Endodermal cell (in vitro differentiated cells): ENCODE measurements around the gene OR5B2. TPM values are rescaled to one million over a fixed set of nuclear protein-coding genes. Genes with fewer than 3 reads are reported as not detected.

Experiments used
- DNase-seq: peaks from one replicate; pipeline ENCODE4 v3.0.0-alpha.2; 2017
- H3K27ac ChIP-seq: 2 replicates; pipeline ENCODE4 v1.5.1; 2013; ENCODE audit warnings: mild to moderate bottlenecking, low read depth, low read length, moderate library complexity
- H3K27me3 ChIP-seq: 2 replicates; pipeline ENCODE4 v1.6.1; 2013; ENCODE audit warnings: mild to moderate bottlenecking, low read length, moderate library complexity; ENCODE audit not compliant: insufficient read depth, control insufficient read depth, poor library complexity, severe bottlenecking
- H3K36me3 ChIP-seq: 2 replicates; pipeline ENCODE4 v1.7.0; 2013; ENCODE audit warnings: mild to moderate bottlenecking, low read length, moderate library complexity; ENCODE audit not compliant: control insufficient read depth, insufficient read depth
- H3K4me1 ChIP-seq: one replicate; pipeline ENCODE4 v1.7.0; 2013; ENCODE audit warnings: low read length; ENCODE audit not compliant: control insufficient read depth, insufficient read depth
- H3K4me3 ChIP-seq: 2 replicates; pipeline ENCODE4 v1.5.1; 2013; ENCODE audit warnings: mild to moderate bottlenecking, low read length, moderate library complexity
- H3K9ac ChIP-seq: 2 replicates; pipeline ENCODE4 v1.6.1; 2013; ENCODE audit warnings: mild to moderate bottlenecking, low read length, moderate library complexity; ENCODE audit not compliant: poor library complexity, severe bottlenecking; ENCODE audit errors: extremely low read depth
- H3K9me3 ChIP-seq: 2 replicates; pipeline ENCODE4 v1.6.1; 2013; ENCODE audit warnings: mild to moderate bottlenecking, low read length, moderate library complexity; ENCODE audit not compliant: control insufficient read depth
- H3K27ac Mint-ChIP-seq: 2 replicates; pipeline ENCODE4 v1.8.0; 2020; ENCODE audit warnings: mixed read lengths
- H3K27me3 Mint-ChIP-seq: 2 replicates; pipeline ENCODE4 v1.8.0; 2021; ENCODE audit warnings: mild to moderate bottlenecking, mixed read lengths; ENCODE audit not compliant: insufficient read depth
- H3K36me3 Mint-ChIP-seq: 2 replicates; pipeline ENCODE4 v1.8.0; 2020; ENCODE audit warnings: low read depth, mixed read lengths
- H3K4me1 Mint-ChIP-seq: 2 replicates; pipeline ENCODE4 v1.8.0; 2020; ENCODE audit warnings: mixed read lengths
- H3K4me3 Mint-ChIP-seq: 2 replicates; pipeline ENCODE4 v1.8.0; 2020; ENCODE audit warnings: mild to moderate bottlenecking, moderate library complexity, mixed read lengths
- H3K9me3 Mint-ChIP-seq: 2 replicates; pipeline ENCODE4 v1.8.0; 2020; ENCODE audit warnings: mild to moderate bottlenecking, mixed read lengths
- CTCF ChIP-seq: fragments of 200-600 bp; sonication (generic); conservative IDR thresholded peaks from 2 replicates; pipeline ENCODE4 v1.5.0; 2021; ENCODE audit warnings: antibody characterized with exemption, mild to moderate bottlenecking
- WGBS, 2 experiments: methylation state at CpG; one replicate each; pipeline versions ENCODE4 v1.1.5 to v1.1.7; 2013; ENCODE audit warnings: missing lambda C conversion rate in 2 of 2, mixed read lengths in 1 of 2; ENCODE audit not compliant: insufficient coverage in 1 of 2, insufficient read length in 1 of 2; 5-methylcytosine and 5-hydroxymethylcytosine counted together
- total RNA-seq, 2 donors: library from RNA; stranded (reverse); fragmentation: NEBNext Ultra II Directional in 1 of 2; extraction: Animal tissue kit (Norgen Biotek cat#: 25700) in 1 of 2; gene quantifications; 2 replicates in 1 of 2; 3 replicates in 1 of 2; pipeline ENCODE4 v1.2.1, GENCODE V29; 2021

OR5B2 gene
- total RNA-seq, 2 donors from 2014 or later = not detected

GRCh38 chr11:58465690-58466089 lies 37.8 kb upstream of the OR5B2 start:
- no peak overlapping the region for H3K4me3 Mint-ChIP-seq
- H3K9me3 Mint-ChIP-seq = peaks cover 10% of the 10 kb centered on the region
- no peak for DNase-seq
- WGBS, 2 experiments = 62 to 75% methylated on average over 3 of the region's 3 CpGs
- H3K9me3 ChIP-seq = peaks cover 8% of the 10 kb centered on the region
- H3K27me3 ChIP-seq = no peaks in the 10 kb centered on the region
- H3K4me1 ChIP-seq = no peaks in the 10 kb centered on the region
- H3K27ac ChIP-seq = no peak overlapping the region
- H3K9ac ChIP-seq = no peak overlapping the region
- H3K36me3 ChIP-seq = no peaks in the 10 kb centered on the region
- TF ChIP-seq CTCF = no peak
- H3K4me1 Mint-ChIP-seq = no peaks in the 10 kb centered on the region
- H3K27ac Mint-ChIP-seq = no peak overlapping the region
- H3K36me3 Mint-ChIP-seq = no peaks in the 10 kb centered on the region
- H3K27me3 Mint-ChIP-seq = peaks cover 2% of the 10 kb centered on the region
- no peak overlapping the region for H3K4me3 ChIP-seq

- Mint-ChIP-seq H3K27me3 (no peaks in the 10 kb centered on the region), H3K27ac (no peak overlapping the region), H3K9me3 (peaks cover 5% of the 10 kb centered on the region), H3K4me3 (no peak overlapping the region), H3K4me1 (no peaks in the 10 kb centered on the region), H3K36me3 (no peaks in the 10 kb centered on the region)
- H3K27ac ChIP-seq = no peak overlapping the region
- no peak for TF ChIP-seq CTCF
- no peak for DNase-seq
- no peaks in the 10 kb centered on the region for H3K4me1 ChIP-seq
- whole genome bisulfite sequencing, 2 experiments = 54 to 76% methylated on average over 2 to 3 of the region's 3 CpGs
- H3K36me3 ChIP-seq = no peaks in the 10 kb centered on the region
- H3K9me3 ChIP-seq = peaks cover 4% of the 10 kb centered on the region
- no peaks in the 10 kb centered on the region for H3K27me3 ChIP-seq
- H3K9ac ChIP-seq = no peak overlapping the region
- H3K4me3 ChIP-seq = no peak overlapping the region
These were observed 23.7 kb upstream of the OR5B2 start for GRCh38 chr11:58451585-58451984.

GRCh38 chr11:58446294-58446693 lies 18.4 kb upstream of the OR5B2 start:
- H3K9ac ChIP-seq = no peak overlapping the region
- 79 to 100% methylated on average over 1 to 5 of the region's 6 CpGs for WGBS, 2 experiments
- Mint-ChIP-seq H3K9me3 (peaks cover 11% of the 10 kb centered on the region), H3K4me3 (no peak overlapping the region), H3K27me3 (no peaks in the 10 kb centered on the region), H3K27ac (no peak overlapping the region), H3K4me1 (no peaks in the 10 kb centered on the region), H3K36me3 (no peaks in the 10 kb centered on the region)
- no peaks in the 10 kb centered on the region for H3K27me3 ChIP-seq
- peaks cover 4% of the 10 kb centered on the region for H3K9me3 ChIP-seq
- no peaks in the 10 kb centered on the region for H3K4me1 ChIP-seq
- no peaks in the 10 kb centered on the region for H3K36me3 ChIP-seq
- no peak overlapping the region for H3K4me3 ChIP-seq
- H3K27ac ChIP-seq = no peak overlapping the region
- no peak for TF ChIP-seq CTCF
- no peak for DNase-seq
